CD4-positive, alpha-beta T cell (primary cell): ENCODE data around the gene PLCD4. TPM values are rescaled to one million over a fixed set of nuclear protein-coding genes. Genes with fewer than 3 reads are reported as not detected.

Experiments used
- ATAC-seq: fragments of 200-7000 bp; cut with Tn5 transposase; one replicate; pipeline ENCODE4 v1.10.0; 2022; ENCODE audit warnings: mild to moderate bottlenecking; ENCODE audit not compliant: poor library complexity
- CTCF ChIA-PET: fragments of 350-600 bp; sonication (Branson Sonifier 250); formaldehyde crosslinking; loops from one replicate; lab custom pipeline; 2021; ENCODE audit warnings: antibody characterized with exemption, inconsistent platforms; lab: Charles Lee
- POLR2A ChIA-PET: fragments of 350-600 bp; sonication (Branson Sonifier 250); formaldehyde crosslinking; loops from one replicate; lab custom pipeline; 2021; ENCODE audit warnings: antibody characterized with exemption, inconsistent platforms; lab: Charles Lee
- DNase-seq, 14 experiments: peaks; one replicate each; pipeline ENCODE4 v3.0.0-alpha.2; 2013 to 2020; ENCODE audit warnings: mixed read lengths in 2 of 14
- H3K27ac ChIP-seq, 2 donors: one replicate each; pipeline versions ENCODE4 v1.5.1 to v1.7.0; 2013; ENCODE audit warnings: low read length in 2 of 2, low read depth in 1 of 2, mild to moderate bottlenecking in 1 of 2
- H3K27me3 ChIP-seq, 2 experiments: 1 replicate in 1 of 2; 2 replicates in 1 of 2; pipeline versions ENCODE4 v1.6.1 to v1.7.0; 2013; ENCODE audit warnings: low read length in 2 of 2, control low read depth in 1 of 2, mild to moderate bottlenecking in 1 of 2, moderate library complexity in 1 of 2; ENCODE audit not compliant: insufficient read depth in 2 of 2, control insufficient read depth in 1 of 2
- H3K36me3 ChIP-seq: one replicate; pipeline ENCODE4 v1.6.1; 2013; ENCODE audit warnings: low read length, control low read depth; ENCODE audit not compliant: insufficient read depth
- H3K4me1 ChIP-seq: one replicate; pipeline ENCODE4 v1.6.1; 2013; ENCODE audit warnings: low read length, control low read depth; ENCODE audit not compliant: insufficient read depth
- H3K4me3 ChIP-seq: one replicate; pipeline ENCODE4 v1.5.1; 2013; ENCODE audit warnings: mild to moderate bottlenecking, low read length, moderate library complexity
- H3K9me3 ChIP-seq, 2 experiments: 1 replicate in 1 of 2; 2 replicates in 1 of 2; pipeline versions ENCODE4 v1.6.1 to v1.7.0; 2013; ENCODE audit warnings: low read length in 2 of 2, mild to moderate bottlenecking in 2 of 2, control low read depth in 1 of 2, moderate library complexity in 1 of 2; ENCODE audit not compliant: control insufficient read depth in 1 of 2, insufficient read depth in 1 of 2
- H3K27ac Mint-ChIP-seq: one replicate; pipeline ENCODE4 v1.8.0; 2020; ENCODE audit warnings: mixed read lengths
- H3K27me3 Mint-ChIP-seq: one replicate; pipeline ENCODE4 v1.8.0; 2021; ENCODE audit warnings: mixed read lengths
- H3K36me3 Mint-ChIP-seq: one replicate; pipeline ENCODE4 v1.8.0; 2021; ENCODE audit warnings: low read depth, mixed read lengths
- H3K4me1 Mint-ChIP-seq: one replicate; pipeline ENCODE4 v1.8.0; 2021; ENCODE audit warnings: low read depth, mixed read lengths
- H3K4me3 Mint-ChIP-seq: one replicate; pipeline ENCODE4 v1.8.0; 2020; ENCODE audit warnings: mild to moderate bottlenecking, mixed read lengths
- H3K9me3 Mint-ChIP-seq: one replicate; pipeline ENCODE4 v1.8.0; 2020; ENCODE audit warnings: mixed read lengths
- intact Hi-C, 2 experiments: fragments of 100-400 bp; cut with DNase I in 1 of 2; cut with micrococcal nuclease in 1 of 2; formaldehyde crosslinking; loops; one replicate each; pipeline versions ENCODE4 v1.15.1 to v1.9.0; 2023 to 2025; cut with DNase I, micrococcal nuclease
- total RNA-seq, 174 experiments: library from RNA in 2 of 174; stranded (reverse) in 2 of 174; gene quantifications; one replicate each; pipeline ENCODE4 v1.2.3 and lab custom pipeline; 2021 to 2026
- TF ChIP-seq, protein P1 (sequence below): fragments of 200-600 bp; IDR thresholded peaks from one replicate; pipeline ENCODE4 v1.8.0; 2022; ENCODE audit warnings: antibody characterized with exemption, mild to moderate bottlenecking

Gene PLCD4
- total RNA-seq, 2 experiments from 2014 or later = 0.25 to 0.77 TPM

- no peaks in the 10 kb centered on the region for H3K9me3 Mint-ChIP-seq
- H3K27me3 Mint-ChIP-seq = no peaks in the 10 kb centered on the region
- no peak overlapping the region for H3K4me3 Mint-ChIP-seq
- no peak overlapping the region for H3K27ac Mint-ChIP-seq
- DNase-seq = no peak
- H3K4me3 ChIP-seq = no peak overlapping the region
- H3K4me1 ChIP-seq = no peaks in the 10 kb centered on the region
- TF ChIP-seq, protein P1, sequence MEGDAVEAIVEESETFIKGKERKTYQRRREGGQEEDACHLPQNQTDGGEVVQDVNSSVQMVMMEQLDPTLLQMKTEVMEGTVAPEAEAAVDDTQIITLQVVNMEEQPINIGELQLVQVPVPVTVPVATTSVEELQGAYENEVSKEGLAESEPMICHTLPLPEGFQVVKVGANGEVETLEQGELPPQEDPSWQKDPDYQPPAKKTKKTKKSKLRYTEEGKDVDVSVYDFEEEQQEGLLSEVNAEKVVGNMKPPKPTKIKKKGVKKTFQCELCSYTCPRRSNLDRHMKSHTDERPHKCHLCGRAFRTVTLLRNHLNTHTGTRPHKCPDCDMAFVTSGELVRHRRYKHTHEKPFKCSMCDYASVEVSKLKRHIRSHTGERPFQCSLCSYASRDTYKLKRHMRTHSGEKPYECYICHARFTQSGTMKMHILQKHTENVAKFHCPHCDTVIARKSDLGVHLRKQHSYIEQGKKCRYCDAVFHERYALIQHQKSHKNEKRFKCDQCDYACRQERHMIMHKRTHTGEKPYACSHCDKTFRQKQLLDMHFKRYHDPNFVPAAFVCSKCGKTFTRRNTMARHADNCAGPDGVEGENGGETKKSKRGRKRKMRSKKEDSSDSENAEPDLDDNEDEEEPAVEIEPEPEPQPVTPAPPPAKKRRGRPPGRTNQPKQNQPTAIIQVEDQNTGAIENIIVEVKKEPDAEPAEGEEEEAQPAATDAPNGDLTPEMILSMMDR = no peak
- ATAC-seq = no peak
- intact Hi-C loops = no loop called here
- peaks cover 4% of the 10 kb centered on the region for H3K4me1 Mint-ChIP-seq
- POLR2A ChIA-PET = interaction anchor here (1.1 kb wide), 1 partner anchor 9 kb away, joined by 3 read pairs; no protein-coding TSS in a partner anchor
- H3K27me3 ChIP-seq = no peaks in the 10 kb centered on the region
- H3K9me3 ChIP-seq = no peaks in the 10 kb centered on the region
- no peaks in the 10 kb centered on the region for H3K36me3 ChIP-seq
- H3K36me3 Mint-ChIP-seq = peaks cover 4% of the 10 kb centered on the region
- CTCF ChIA-PET = no interaction called here
- H3K27ac ChIP-seq = no peak overlapping the region
Observed at GRCh38 chr2:218627939-218628338, 20.2 kb downstream of the PLCD4 start.

GRCh38 chr2:218631837-218632236 lies 24.1 kb downstream of the PLCD4 start:
- Mint-ChIP-seq H3K9me3 (no peaks in the 10 kb centered on the region), H3K27ac (no peak overlapping the region), H3K36me3 (peaks cover 38% of the 10 kb centered on the region), H3K4me1 (no peaks in the 10 kb centered on the region), H3K4me3 (no peak overlapping the region), H3K27me3 (no peaks in the 10 kb centered on the region)
- ChIA-PET CTCF (interaction anchor here (0.9 kb wide), 1 partner anchor 78 kb away, joined by 3 read pairs; no protein-coding TSS in a partner anchor), POLR2A (no interaction called here)
- H3K27me3 ChIP-seq = no peaks in the 10 kb centered on the region
- no peak overlapping the region for H3K4me3 ChIP-seq
- peaks cover 29% of the 10 kb centered on the region for H3K36me3 ChIP-seq
- no peak overlapping the region for H3K27ac ChIP-seq
- no peaks in the 10 kb centered on the region for H3K4me1 ChIP-seq
- intact Hi-C loops = no loop called here
- H3K9me3 ChIP-seq = no peaks in the 10 kb centered on the region
- TF ChIP-seq, protein P1 = no peak
- DNase-seq = no peak
- ATAC-seq = no peak

DNA sequence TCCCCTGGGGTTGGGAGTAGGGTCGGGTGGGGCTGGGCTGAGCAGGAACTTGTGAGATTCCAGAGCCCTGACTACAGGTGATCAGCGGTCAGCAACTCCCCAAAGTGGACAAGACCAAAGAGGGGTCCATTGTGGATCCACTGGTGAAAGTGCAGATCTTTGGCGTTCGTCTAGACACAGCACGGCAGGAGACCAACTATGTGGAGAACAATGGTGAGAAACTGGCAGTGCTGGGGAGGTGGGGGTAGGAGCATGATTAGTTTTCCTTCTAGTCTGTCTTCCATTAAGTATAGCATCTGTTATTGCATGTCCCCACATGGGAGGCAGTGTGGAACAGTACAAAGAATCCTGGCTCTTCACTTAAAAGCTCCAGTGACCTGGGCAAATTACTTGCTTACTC lies 28.0 kb downstream of the PLCD4 start:
- no peak for DNase-seq
- Histone ChIP-seq H3K27me3 (no peaks in the 10 kb centered on the region), H3K36me3 (peaks cover 66% of the 10 kb centered on the region), H3K27ac (no peak overlapping the region), H3K4me1 (no peaks in the 10 kb centered on the region), H3K9me3 (no peaks in the 10 kb centered on the region), H3K4me3 (no peak overlapping the region)
- Mint-ChIP-seq H3K36me3 (peaks cover 75% of the 10 kb centered on the region), H3K27ac (no peak overlapping the region), H3K9me3 (no peaks in the 10 kb centered on the region), H3K4me1 (no peaks in the 10 kb centered on the region), H3K27me3 (no peaks in the 10 kb centered on the region), H3K4me3 (no peak overlapping the region)
- TF ChIP-seq, protein P1 = no peak
- intact Hi-C loops = no loop called here
- ATAC-seq = no peak
- ChIA-PET CTCF (no interaction called here), POLR2A (no interaction called here)
